IPS-11a (cell line): Measurements from ENCODE around the gene AFF1.
"Not testable (repeated sequence)": the region's sequence is repeated elsewhere in the genome, so short reads cannot be mapped to it uniquely, and the experiment has no call there.

Experiments used
- H3K4me3 ChIP-seq: one replicate; pipeline ENCODE4 v1.5.1; 2013; ENCODE audit warnings: low read depth, low read length, control low read depth

The AFF1 gene

DNA sequence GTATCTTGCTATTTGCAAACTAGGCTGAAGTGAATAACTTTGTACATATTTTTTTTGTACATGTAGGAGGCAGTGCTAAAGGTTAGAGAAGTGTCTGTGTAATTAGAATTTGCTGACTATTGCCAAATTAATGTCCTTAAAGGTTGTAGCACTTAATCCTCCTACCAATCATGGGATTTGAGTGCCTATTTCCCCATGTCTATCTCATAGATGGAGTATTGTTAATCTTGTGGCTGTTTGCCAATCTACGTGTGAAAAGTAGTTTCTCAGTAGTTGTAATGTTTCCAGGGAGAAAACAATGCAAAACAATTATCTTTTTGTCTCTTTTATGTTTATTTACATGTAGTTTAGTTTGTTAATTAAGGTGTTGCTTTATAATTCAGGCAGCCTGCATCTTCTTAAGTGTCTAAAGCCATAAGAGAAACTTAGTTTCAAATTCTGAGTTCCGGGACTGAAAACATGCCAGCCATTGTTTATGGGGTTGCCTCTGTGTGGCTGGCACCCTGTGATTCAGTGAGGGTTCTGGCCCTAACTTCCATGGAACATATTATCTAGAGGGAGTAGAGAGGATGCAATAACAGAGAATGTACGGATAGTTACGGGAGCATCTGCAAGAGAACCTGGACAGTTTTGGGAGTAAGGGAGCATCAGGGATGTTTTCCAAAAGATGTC, 143.2 kb downstream of the AFF1 start:
- H3K4me3 ChIP-seq, result no peak overlapping the region

DNA sequence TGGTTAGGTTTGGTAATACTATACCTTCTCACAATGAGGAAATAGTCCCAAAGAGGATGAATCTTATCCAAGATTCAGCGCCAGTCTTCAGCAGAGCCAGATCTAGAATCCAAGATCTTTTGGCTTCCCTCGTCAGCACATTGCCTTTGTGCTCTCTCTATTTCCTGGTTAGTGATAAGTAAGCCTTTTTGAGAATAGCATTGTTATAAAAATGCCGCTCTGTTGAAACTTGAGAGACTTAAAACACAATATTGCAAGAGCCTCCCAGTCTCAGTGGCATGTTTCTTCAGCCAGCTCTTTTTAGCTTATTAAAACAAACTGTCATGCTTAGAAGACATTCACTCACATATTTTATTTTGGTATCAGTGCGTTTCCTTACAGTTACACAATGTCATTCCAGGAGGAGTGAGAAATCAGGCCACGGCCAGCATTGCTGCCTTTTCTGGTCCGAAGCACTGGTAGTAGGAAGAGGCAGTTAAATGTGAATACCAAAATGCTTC, 144.2 kb downstream of the AFF1 start:
- no peak overlapping the region for H3K4me3 ChIP-seq

DNA sequence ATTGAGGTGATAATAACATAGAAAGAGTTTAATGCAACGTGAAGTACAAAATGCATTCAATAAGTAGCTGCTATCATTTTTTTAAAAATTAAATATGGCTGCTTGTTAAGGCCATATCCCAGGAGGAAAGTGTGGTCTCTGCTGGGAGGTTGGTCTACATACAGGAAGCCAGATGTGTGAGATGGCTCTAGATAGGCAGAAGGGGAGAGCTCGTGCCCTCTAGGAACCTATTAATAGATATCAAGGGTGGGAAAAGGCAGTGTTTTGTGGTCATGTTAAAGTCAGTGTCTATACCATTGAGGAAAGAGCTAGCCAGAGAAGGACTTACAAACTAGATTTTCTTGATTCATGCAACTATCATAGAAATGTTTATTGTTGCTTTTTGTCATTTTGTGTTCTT, 145.2 kb downstream of the AFF1 start:
- no peak overlapping the region for H3K4me3 ChIP-seq

DNA sequence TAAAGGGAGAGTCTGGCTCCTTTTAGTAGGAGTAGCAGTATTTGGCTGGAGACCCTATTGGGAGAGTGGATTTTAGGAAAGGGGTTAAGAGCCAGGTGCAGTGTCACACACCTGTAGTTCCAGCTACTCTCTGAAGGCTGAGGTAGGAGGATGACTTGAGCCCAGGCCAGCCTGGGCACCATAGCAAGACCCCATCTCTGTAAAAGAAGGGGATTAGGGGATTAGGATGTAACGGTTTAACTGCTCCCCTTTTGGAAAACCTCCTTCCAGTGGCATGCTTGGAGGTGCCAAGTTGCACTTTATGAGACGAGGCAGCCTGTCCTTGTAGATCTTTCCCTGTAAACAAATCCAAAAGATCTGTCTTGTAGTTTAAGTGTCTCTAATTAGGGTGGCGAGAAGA, 145.7 kb downstream of the AFF1 start:
- no peak overlapping the region for H3K4me3 ChIP-seq

DNA sequence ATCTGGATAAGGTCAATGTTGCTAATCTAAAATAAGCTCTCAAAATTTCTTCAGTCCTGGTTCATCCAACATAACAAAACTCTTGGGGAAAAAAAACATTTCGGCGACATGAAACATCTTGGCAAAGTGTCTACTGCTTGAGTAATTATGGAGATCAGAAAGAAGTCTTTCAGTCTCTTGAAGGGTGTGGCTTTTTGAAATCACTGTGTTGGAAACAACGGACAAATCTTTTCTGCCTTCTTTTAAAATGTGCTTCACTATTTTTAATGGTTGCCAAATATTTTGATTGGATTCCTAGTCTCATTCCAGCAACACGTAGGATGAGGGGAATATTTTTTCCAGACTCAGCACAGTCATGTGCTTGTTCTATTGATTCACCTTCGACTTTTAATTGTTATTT, 147.0 kb downstream of the AFF1 start:
- H3K4me3 ChIP-seq, result no peak overlapping the region

DNA sequence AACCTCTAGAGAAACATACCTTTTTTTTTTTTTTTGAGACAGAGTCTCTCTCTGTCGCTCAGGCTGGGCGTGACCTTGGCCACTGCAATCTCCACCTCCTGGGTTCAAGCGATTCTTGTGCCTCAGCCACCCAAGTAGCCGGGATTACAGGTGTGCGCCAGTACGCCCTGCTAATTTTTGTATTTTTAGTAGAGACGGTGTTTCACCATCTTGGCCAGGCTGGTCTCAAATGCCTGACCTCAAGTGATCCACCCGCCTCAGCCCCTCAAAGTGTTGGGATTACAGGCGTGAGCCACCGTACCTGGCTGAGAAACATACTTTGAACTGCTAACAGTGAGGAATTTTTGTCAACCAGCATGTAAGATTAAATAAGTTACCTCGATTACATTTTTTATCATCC, 150.9 kb downstream of the AFF1 start:
- not testable (repeated sequence) for H3K4me3 ChIP-seq

DNA sequence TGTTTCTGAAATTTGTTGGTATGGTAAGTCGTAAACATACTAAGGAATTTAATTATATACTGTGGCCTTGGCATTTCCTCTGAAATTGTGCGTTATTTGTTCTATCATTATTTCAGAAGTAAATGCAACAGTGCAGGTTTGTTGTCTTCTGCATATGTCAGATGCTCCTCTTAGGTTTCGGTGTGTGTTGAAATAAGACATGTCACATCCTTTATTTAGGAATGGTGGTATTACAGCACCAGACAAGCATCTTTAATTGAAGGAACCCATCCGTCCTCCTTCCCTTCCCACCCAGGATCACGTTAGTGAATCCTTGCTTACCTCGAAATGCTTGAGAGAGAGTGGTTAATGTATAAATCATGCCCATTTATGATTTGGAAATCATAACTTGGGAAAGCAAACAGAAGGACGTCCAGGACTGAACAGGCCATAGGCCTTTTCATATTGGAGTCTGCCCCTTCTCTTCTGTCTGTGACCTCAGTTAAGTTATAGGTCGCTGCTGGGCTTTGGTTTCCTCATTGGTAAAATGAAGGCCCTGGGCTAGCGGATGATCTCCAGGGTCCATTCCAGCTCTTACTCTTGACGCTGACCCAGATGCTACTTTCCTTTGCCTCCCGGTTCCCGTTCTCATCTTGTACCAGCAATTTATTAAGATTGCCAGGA, 151.5 kb downstream of the AFF1 start:
- H3K4me3 ChIP-seq, result no peak overlapping the region

DNA sequence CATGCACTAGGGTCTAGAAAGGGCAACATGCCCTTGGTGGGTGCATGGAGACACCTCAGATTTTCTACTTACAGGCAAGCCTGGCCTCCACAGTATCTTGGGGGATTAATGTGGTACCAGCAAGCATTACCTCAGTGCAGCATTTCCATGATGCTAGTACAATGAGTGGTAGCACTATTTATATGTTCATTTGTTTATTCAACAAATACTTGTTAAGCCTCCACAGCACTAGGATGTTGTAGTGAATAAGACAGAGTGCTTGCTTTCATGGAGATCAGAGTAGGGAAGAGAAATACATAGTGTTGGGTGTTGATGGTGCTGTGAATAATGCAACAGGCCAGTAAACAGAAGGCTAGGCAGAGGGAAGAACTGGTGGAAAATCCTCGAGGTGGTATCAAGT, 152.2 kb downstream of the AFF1 start:
- no peak overlapping the region for H3K4me3 ChIP-seq

DNA sequence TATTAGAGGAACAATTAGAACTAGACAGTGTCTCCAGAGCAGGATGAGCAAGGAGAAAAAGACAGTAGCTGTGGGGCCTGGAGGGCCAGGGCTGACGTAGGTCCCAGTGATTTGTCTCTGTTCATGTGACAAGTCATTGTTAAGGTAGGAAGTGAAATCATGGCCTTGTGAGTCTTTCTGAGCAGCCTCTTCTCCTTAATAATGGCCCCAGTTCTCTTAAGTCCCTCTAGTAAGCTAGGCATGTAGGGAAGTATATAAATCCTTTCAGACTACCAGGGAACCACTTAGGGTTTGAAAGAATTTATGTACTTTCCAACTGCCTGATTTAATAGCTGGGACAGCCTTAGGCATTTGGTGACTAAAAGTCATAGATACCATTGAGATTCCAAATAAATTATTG, 152.6 kb downstream of the AFF1 start:
- no peak overlapping the region for H3K4me3 ChIP-seq

DNA sequence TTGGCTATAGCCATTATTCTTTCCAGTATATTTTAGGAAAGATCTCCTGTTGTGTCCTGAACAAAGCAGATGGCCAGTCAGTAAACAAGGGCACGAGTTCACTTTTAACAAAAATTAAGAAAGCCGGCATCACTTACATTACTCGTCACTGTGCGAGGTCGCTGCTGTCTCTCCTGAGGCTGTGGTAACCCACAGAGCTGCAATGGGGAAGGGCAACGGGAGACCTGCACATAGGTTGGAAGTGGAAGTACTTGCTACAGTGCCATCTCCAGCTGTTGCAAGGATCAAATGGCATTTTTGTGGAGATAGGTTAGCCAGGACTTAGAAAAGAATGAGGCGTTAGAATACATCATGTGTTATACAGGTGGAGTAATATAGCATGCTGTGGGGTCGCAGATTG, 153.4 kb downstream of the AFF1 start:
- no peak overlapping the region for H3K4me3 ChIP-seq

DNA sequence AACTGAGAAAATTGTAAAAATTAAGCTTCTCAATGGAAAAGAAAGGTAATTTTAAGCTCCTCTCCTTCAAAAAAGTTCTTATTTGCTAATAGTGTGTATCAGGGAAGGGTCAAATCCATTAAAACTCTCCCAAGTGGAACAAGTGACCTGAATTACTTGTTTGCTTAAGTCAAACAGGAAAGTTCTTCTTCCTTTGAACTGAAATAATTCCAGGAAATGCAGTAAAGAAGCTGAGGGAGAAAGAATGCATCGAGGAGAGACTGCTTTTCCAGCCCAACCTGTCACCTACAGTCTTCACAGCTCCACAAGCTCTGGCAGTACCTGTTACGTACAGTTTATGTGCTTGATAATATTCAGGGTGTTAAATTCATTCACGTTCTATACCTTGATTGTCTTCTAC, 154.6 kb downstream of the AFF1 start:
- H3K4me3 ChIP-seq, result no peak overlapping the region

DNA sequence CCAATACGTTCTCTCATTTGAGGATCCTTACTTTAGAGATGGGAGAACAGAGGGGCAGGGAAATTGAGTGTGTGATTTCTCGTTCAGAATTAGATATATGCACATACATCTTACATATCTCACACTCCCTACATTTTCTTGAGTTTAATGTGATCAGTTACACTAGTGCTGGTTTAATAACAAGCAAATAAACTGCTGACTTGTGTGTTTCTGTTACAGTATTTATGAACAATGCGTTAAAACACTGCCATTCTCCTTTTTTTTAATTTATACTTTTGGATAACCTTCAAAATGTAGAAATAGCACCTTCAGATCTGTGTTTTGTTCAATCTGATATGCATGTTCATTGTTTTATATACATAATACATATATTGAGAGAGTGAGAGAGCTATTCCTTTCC, 155.5 kb downstream of the AFF1 start:
- H3K4me3 ChIP-seq, result no peak overlapping the region

DNA sequence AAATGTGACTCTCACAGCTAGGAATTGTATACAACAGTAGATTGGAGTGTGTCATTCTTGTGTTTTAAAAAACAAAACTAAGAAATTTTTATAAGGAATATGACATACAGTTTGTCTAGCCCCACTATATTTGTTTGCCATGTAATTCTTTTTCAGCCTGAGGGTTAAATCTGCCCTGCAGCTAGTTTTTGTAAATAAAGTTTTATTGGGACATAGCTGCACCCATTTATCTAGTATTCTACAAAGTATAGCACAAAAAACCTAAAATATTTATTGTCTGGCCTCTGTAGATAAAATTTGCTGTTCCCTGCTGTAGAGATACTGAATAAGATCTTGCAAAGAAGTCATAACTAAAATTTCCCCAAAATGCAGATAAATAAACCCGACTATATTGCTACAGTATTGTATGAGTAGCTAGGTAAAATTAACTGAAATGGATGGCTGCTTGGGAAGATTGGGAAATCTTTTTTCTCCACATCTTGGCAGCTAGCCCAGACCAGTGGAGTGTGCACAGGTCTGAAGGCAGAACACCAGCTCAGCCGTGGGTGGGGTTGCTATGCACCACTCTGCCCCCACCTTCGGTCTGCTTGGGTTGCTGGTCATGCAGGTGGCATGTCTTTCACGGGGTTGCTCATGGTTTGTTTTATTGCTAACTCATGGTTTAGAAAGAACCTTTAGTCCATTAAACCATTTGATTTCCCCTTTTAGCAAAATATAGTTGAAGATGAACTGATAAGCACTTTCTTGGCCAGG, 157.8 kb downstream of the AFF1 start:
- H3K4me3 ChIP-seq, result no peak overlapping the region

DNA sequence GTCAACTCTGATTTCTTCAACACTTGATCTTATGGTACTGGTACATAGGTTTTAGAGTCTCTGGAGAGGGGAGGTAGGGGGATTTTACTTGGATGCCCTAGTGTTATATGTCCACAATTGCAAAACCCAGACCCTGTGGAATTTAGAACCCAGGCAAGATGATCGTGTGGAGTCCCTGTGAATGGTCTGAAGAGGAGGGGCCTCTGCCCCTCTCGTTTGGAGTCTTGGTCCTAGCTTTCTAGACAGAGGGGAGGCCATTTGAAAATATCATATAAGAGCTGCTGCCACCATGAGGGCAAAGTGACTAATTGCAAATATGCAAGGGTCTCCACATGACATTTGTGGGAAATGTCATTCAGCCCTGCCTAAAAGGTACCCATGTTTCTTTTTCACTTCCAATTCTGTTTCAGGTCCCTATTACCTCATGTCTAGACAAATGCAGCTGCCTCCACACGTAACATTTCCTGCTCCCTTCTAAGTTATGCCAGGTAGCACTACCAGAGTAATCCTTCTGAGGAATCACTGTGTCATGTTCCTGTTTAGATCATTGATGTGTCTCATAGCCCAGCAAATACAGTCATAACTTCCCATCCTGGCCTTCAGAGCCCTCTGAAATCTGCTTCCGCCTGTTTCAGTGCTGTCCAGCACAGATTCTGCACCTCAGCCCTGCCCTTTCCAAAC, 158.8 kb downstream of the AFF1 start:
- no peak overlapping the region for H3K4me3 ChIP-seq

DNA sequence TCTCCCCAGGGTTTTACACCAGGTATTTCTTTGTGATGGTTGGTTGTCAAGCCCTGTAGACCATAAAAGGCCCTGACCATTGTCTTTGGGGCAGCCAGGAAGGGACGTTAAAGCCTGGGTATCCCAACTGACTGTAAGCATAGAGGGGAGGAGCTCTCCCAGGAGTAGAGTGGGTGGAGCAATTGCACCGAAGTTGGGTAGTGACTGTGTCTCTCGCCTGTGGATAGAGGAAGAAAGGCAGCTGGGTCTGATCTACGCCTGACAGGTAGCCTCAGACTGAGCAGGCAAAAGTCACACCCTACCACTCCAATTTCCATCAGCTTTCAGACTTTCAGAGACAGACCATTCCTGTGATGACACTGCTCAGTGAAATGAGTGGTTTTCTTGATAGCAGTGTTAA, 162.3 kb downstream of the AFF1 start:
- H3K4me3 ChIP-seq, result no peak overlapping the region

DNA sequence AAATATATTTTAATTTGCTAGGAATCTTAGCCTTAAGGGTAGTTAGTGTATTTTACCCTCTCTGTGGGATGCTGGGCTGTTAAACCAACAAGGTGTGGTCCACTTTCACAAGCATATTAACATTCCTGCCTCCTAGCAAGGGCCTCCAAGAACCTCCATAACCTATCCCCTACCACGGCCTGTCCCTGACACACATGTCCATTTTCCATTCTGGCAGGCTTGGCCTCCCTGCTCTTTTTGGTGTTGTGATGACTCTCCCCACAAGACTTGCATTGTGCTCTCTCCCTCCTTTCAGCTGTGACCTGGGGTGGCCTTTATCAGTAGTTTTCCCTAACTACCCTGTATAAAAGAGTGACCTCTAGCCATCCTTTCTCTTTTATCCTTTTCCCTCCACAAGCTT, 165.4 kb downstream of the AFF1 start:
- H3K4me3 ChIP-seq, result no peak overlapping the region

DNA sequence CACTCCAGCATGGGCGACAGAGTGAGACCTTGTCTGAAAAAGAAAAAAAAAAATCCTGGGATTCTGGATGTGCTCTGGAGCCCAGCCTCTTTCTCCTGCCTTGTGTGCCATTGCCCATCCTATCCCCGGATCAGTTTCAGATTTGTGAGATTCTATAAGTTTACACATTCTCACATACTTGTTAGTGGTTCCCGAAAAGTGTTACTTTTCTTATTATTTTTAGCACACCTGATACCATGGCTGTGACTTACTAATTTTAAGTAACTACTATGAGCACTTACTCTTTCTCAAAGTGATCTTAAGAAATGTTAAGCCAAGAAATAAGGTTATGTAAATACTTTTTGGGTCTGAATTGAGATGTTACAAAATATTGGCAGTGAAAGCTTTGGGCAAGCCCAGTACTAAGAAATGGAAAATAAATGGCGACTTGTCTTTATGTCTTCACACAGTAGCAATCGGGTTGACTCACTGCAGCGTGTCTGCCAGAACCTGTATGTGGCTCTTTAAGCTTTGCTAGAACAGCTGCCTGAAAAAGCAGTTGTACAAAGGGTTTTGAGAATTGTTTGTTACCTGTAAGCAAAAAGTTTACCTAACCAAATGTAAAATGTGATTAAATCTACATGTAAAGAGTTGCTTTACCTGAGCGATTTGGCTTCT, 166.9 kb downstream of the AFF1 start:
- H3K4me3 ChIP-seq, result no peak overlapping the region

DNA sequence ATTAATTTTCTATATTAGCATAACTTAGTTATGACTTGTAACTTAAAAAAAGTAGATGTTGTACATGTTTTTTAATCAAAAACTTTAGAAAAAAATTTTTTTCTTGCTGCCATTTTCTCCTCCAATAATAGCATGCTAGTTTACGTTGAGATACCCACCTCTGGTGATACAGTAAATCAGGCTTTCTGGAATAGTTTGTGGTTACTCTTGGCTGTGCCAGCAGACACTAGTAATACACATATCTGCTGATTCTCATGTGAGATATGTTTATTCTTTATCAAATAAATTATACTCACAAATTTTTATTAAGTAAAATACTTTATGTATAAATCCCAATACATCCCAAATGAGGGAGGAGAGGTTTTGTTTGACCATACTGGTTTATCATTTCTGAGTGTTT, 168.3 kb downstream of the AFF1 start:
- no peak overlapping the region for H3K4me3 ChIP-seq

DNA sequence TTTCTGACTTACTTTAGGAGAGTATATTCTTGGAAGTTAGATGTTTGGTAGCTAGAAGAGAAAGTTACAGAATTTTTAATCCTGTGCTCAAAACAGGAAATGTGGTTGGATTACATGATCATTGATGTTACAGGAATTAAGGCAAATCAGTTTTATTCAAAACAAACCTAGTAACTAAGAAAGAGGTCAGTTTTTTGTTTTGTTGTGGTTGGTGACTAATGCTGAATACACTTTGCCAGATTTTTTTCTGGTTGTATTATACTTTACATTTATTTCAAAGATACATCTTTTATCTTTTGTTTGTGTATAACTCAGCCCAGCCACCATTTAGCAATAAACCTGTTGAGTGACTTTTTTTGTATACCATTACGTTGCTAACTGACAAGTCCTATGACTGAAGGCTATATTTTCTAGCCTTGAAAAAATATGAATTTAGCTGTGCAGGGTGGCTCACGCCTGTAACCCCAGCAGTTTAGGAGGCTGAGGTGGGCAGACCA, 168.9 kb downstream of the AFF1 start:
- H3K4me3 ChIP-seq, result no peak overlapping the region

DNA sequence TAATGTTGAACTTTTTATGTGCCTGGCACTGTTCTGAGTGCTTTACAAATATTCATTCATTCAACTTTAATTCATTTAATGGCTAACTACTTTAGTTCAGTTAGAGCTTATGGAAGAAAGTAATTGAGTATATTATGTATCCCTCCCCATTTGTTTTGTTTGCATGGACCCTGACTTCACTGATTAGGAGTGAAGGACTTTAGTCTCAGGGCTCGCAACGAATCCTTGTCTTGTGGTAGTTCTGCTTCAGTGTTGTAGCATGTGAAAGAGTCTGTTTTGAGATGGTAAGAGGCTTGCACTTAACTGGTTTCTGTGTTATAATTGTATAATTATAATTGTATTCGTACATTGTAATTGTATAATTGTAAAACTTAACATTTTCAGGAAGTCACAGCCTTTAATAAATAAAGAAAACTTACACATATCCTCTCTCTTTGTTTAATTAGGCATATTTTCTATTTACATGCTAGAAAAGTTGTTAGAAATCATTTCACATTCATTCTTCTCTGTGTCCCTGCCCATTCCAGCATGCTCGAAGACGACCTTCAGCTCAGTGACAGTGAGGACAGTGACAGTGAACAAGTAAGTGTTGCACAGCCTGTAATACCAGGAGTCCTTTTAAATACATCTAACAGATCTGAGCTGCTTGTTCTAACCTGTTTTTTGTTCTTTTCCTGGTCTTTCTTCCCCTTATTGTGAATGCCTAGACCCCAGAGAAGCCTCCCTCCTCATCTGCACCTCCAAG, 170.5 kb downstream of the AFF1 start:
- H3K4me3 ChIP-seq, result no peak overlapping the region
